ENCODE data around the gene SERGEF. TPM values are rescaled to one million over a fixed set of nuclear protein-coding genes. Genes with fewer than 3 reads are reported as not detected.

Gene SERGEF
- total RNA-seq, 1 experiment from 2014 or later: 31.4 TPM

- no peak overlapping the region for H3K4me2 ChIP-seq (ENCODE audit: insufficient read depth, insufficient read length, low read length)
- no peak overlapping the region for H2BK12ac ChIP-seq (ENCODE audit: insufficient read length, low read depth, low read length)
- no peaks in the 10 kb centered on the region for H3K79me1 ChIP-seq (ENCODE audit: insufficient read depth, low read depth, low read length, poor library complexity, severe bottlenecking)
- no peak overlapping the region for H3K23ac ChIP-seq (ENCODE audit: insufficient read length, low read depth, low read length)
- no peak overlapping the region for H2BK20ac ChIP-seq (ENCODE audit: low read depth, low read length, poor library complexity, severe bottlenecking)
- no peaks in the 10 kb centered on the region for H4K20me1 ChIP-seq (ENCODE audit: control insufficient read depth, insufficient read depth, insufficient read length)
- Mint-ChIP-seq H3K9me3 (no peaks in the 10 kb centered on the region), H3K27me3 (ENCODE audit: low read depth) (no peaks in the 10 kb centered on the region), H3K4me1 (no peaks in the 10 kb centered on the region), H3K36me3 (ENCODE audit: insufficient read depth in 1 of 3, low read depth in 3 of 3) (no peaks in the 10 kb centered on the region; a peak in 1 of 7 replicates), H3K4me3 (no peak overlapping the region), H3K27ac (no peak overlapping the region)
- H2AFZ ChIP-seq (ENCODE audit: low read length): no peak overlapping the region
- no peak overlapping the region for H3K18ac ChIP-seq (ENCODE audit: insufficient read length, low read depth, low read length)
- no peak overlapping the region for H2BK120ac ChIP-seq (ENCODE audit: low read depth, low read length, poor library complexity, severe bottlenecking)
- no peak for DNase-seq
- H3K4ac ChIP-seq (ENCODE audit: low read depth, low read length): no peak overlapping the region
- no peaks in the 10 kb centered on the region for H3K4me1 ChIP-seq (ENCODE audit: insufficient read depth, low read length)
- H2BK15ac ChIP-seq (ENCODE audit: low read depth, low read length): no peak overlapping the region
- TF ChIP-seq CTCF (conservative IDR thresholded peaks at IDR 0.05): no peak
- no peak overlapping the region for H3K14ac ChIP-seq (ENCODE audit: insufficient read depth, low read length)
- no peak overlapping the region for H3K9ac ChIP-seq (ENCODE audit: extremely low read depth, insufficient read length, low read length)
- no peak overlapping the region for H3K27ac ChIP-seq (ENCODE audit: insufficient read length, low read depth, low read length)
- no peak overlapping the region for H3T11ph ChIP-seq (ENCODE audit: low read length)
- H2BK5ac ChIP-seq (ENCODE audit: insufficient read length, low read length): no peak overlapping the region
- no peaks in the 10 kb centered on the region for H3K23me2 ChIP-seq (ENCODE audit: insufficient read length, low read depth, low read length, poor library complexity, severe bottlenecking)
- no peaks in the 10 kb centered on the region for H3K9me3 ChIP-seq (ENCODE audit: control insufficient read depth, low read depth, low read length)
- H3K56ac ChIP-seq (ENCODE audit: insufficient read length, low read depth, low read length): no peak overlapping the region
- no peak overlapping the region for H4K91ac ChIP-seq (ENCODE audit: insufficient read length, low read depth, low read length)
- no peaks in the 10 kb centered on the region for H3K27me3 ChIP-seq (ENCODE audit: insufficient read depth, low read length)
- H4K8ac ChIP-seq (replicated peaks; ENCODE audit: insufficient read length, low read depth, low read length): no peak overlapping the region
- no peaks in the 10 kb centered on the region for H3K79me2 ChIP-seq (ENCODE audit: insufficient read depth, low read length)
- no CpG with 5 or more reads among the region's 4 CpGs for WGBS (ENCODE audit: extremely low coverage, insufficient read length, low lambda C conversion rate)
- no peak overlapping the region for H2AK5ac ChIP-seq (ENCODE audit: insufficient read length, low read length)
- no peak overlapping the region for H4K5ac ChIP-seq (ENCODE audit: insufficient read length, low read depth, low read length)
These were observed 159.6 kb downstream of the SERGEF start for GRCh38 chr11:17853280-17853679.
